GM23338 (cell line): Measurements from ENCODE around the gene MOB2. TPM values are rescaled to one million over a fixed set of nuclear protein-coding genes. Genes with fewer than 3 reads are reported as not detected.
"Not testable (repeated sequence)": the region's sequence is repeated elsewhere in the genome, so short reads cannot be mapped to it uniquely, and the experiment has no call there.

Source experiments
- ATAC-seq: fragments of 200-7000 bp; cut with Tn5 transposase; 3 replicates; pipeline ENCODE4 v1.9.1; 2020
- DNase-seq: peaks from one replicate; pipeline ENCODE4 v3.0.0-alpha.2; 2015; ENCODE audit warnings: low spot score
- H2AFZ ChIP-seq: fragments of 200-600 bp; sonication (generic); 2 replicates; pipeline ENCODE4 v1.8.0; 2016; ENCODE audit warnings: antibody characterized with exemption, mild to moderate bottlenecking, moderate library complexity
- H3F3A ChIP-seq: fragments of 200-600 bp; sonication (generic); replicated peaks from 2 replicates; pipeline ENCODE4 v1.8.0; 2017; ENCODE audit warnings: antibody characterized with exemption, mixed run types, low read depth
- H3K27ac ChIP-seq: fragments of 200-600 bp; sonication (generic); 2 replicates; pipeline ENCODE4 v1.6.1; 2016; ENCODE audit warnings: low read depth
- H3K27me3 ChIP-seq: fragments of 200-600 bp; sonication (generic); 2 replicates; pipeline ENCODE4 v1.8.0; 2016; ENCODE audit warnings: mild to moderate bottlenecking, mixed run types, moderate library complexity; ENCODE audit not compliant: insufficient read depth
- H3K36me3 ChIP-seq: fragments of 200-600 bp; sonication (generic); 2 replicates; pipeline ENCODE4 v1.8.0; 2016; ENCODE audit warnings: mild to moderate bottlenecking; ENCODE audit not compliant: insufficient read depth
- H3K4me1 ChIP-seq: fragments of 200-600 bp; sonication (generic); 2 replicates; pipeline ENCODE4 v1.8.0; 2016; ENCODE audit warnings: mild to moderate bottlenecking, moderate library complexity; ENCODE audit not compliant: insufficient read depth
- H3K4me2 ChIP-seq: fragments of 200-600 bp; sonication (generic); 2 replicates; pipeline ENCODE4 v1.7.1; 2017; ENCODE audit warnings: mixed run types
- H3K4me3 ChIP-seq: fragments of 200-600 bp; sonication (generic); 2 replicates; pipeline ENCODE4 v1.6.1; 2016; ENCODE audit warnings: mixed run types
- H3K79me2 ChIP-seq: fragments of 200-600 bp; sonication (generic); replicated peaks from 2 replicates; pipeline ENCODE4 v1.8.0; 2017; ENCODE audit warnings: mild to moderate bottlenecking; ENCODE audit not compliant: insufficient read depth
- H3K9me2 ChIP-seq: fragments of 200-600 bp; sonication (generic); 2 replicates; pipeline ENCODE4 v1.8.0; 2017; ENCODE audit not compliant: insufficient read depth
- H4K20me1 ChIP-seq: fragments of 200-600 bp; sonication (generic); replicated peaks from 2 replicates; pipeline ENCODE4 v1.8.0; 2017; ENCODE audit warnings: mild to moderate bottlenecking; ENCODE audit not compliant: insufficient read depth
- H3K27ac Mint-ChIP-seq: 2 replicates; pipeline ENCODE4 v1.8.0; 2020; ENCODE audit warnings: inconsistent platforms, mild to moderate bottlenecking, moderate library complexity, mixed read lengths
- H3K27me3 Mint-ChIP-seq: 3 replicates; pipeline ENCODE4 v1.8.0; 2022; ENCODE audit warnings: low read depth, mild to moderate bottlenecking, moderate library complexity, mixed read lengths, inconsistent platforms; ENCODE audit not compliant: insufficient read depth, poor library complexity
- H3K36me3 Mint-ChIP-seq: 3 replicates; pipeline ENCODE4 v1.8.0; 2021; ENCODE audit warnings: low read depth, mild to moderate bottlenecking, inconsistent platforms, moderate library complexity, mixed read lengths
- H3K4me1 Mint-ChIP-seq: 3 replicates; pipeline ENCODE4 v1.8.0; 2020; ENCODE audit warnings: mild to moderate bottlenecking, inconsistent platforms, mixed read lengths
- H3K4me3 Mint-ChIP-seq: 3 replicates; pipeline ENCODE4 v1.8.0; 2021; ENCODE audit warnings: moderate library complexity, mild to moderate bottlenecking, inconsistent platforms, mixed read lengths
- H3K9me3 Mint-ChIP-seq: 3 replicates; pipeline ENCODE4 v1.8.0; 2020; ENCODE audit warnings: moderate library complexity, mild to moderate bottlenecking, inconsistent platforms, mixed read lengths
- EZH2 ChIP-seq: fragments of 200-600 bp; sonication (generic); IDR thresholded peaks from one replicate; pipeline ENCODE4 v1.8.0; 2017; ENCODE audit warnings: antibody characterized with exemption, mild to moderate bottlenecking, low read depth; ENCODE audit not compliant: unreplicated experiment
- NANOG ChIP-seq: IDR thresholded peaks from 2 replicates; pipeline ENCODE4 v1.6.1; 2016; ENCODE audit warnings: antibody characterized with exemption, borderline replicate concordance
- POLR2AphosphoS5 ChIP-seq: IDR thresholded peaks from 2 replicates; pipeline ENCODE4 v1.6.1; 2016; ENCODE audit warnings: antibody characterized with exemption, low read depth
- STAT1 ChIP-seq: IDR thresholded peaks from one replicate; pipeline ENCODE4 v1.6.1; 2016; ENCODE audit warnings: antibody characterized with exemption; ENCODE audit not compliant: unreplicated experiment
- polyA plus RNA-seq: library from polyadenylated mRNA; unstranded; fragments of >200 nt; fragmentation: Nextera tagmentation; extraction: Ambion mirVana; gene quantifications from 2 replicates; pipeline ENCODE4 v1.2.1, GENCODE V29; 2016
- total RNA-seq: library from RNA; depleted of rRNA; stranded (reverse); fragments of >200 nt; shearing (Covaris generic); gene quantifications from 2 replicates; pipeline ENCODE4 v1.2.3, GENCODE V29; 2014
- TF ChIP-seq, protein P1 (sequence below): fragments of 250-450 bp; sonication (Bioruptor Pico); IDR thresholded peaks from 2 replicates; pipeline ENCODE4 v1.5.0; 2020; ENCODE audit warnings: mild to moderate bottlenecking, moderate library complexity
- TF ChIP-seq, protein P2 (sequence below), 2 experiments: fragments of 200-600 bp in 1 of 2; sonication (generic) in 1 of 2; conservative IDR thresholded peaks; 2 replicates each; pipeline versions ENCODE4 v1.5.1 to v1.6.1; 2016 to 2017; ENCODE audit warnings: antibody characterized with exemption in 2 of 2, low read depth in 2 of 2, mild to moderate bottlenecking in 2 of 2, moderate library complexity in 1 of 2

MOB2 gene
- total and polyA plus RNA-seq, 2 experiments from 2014 or later: 10.1 to 19.7 TPM

GRCh38 chr11:1425006-1425405, 61.6 kb downstream of the MOB2 start (continued):
- TF ChIP-seq, protein P1, sequence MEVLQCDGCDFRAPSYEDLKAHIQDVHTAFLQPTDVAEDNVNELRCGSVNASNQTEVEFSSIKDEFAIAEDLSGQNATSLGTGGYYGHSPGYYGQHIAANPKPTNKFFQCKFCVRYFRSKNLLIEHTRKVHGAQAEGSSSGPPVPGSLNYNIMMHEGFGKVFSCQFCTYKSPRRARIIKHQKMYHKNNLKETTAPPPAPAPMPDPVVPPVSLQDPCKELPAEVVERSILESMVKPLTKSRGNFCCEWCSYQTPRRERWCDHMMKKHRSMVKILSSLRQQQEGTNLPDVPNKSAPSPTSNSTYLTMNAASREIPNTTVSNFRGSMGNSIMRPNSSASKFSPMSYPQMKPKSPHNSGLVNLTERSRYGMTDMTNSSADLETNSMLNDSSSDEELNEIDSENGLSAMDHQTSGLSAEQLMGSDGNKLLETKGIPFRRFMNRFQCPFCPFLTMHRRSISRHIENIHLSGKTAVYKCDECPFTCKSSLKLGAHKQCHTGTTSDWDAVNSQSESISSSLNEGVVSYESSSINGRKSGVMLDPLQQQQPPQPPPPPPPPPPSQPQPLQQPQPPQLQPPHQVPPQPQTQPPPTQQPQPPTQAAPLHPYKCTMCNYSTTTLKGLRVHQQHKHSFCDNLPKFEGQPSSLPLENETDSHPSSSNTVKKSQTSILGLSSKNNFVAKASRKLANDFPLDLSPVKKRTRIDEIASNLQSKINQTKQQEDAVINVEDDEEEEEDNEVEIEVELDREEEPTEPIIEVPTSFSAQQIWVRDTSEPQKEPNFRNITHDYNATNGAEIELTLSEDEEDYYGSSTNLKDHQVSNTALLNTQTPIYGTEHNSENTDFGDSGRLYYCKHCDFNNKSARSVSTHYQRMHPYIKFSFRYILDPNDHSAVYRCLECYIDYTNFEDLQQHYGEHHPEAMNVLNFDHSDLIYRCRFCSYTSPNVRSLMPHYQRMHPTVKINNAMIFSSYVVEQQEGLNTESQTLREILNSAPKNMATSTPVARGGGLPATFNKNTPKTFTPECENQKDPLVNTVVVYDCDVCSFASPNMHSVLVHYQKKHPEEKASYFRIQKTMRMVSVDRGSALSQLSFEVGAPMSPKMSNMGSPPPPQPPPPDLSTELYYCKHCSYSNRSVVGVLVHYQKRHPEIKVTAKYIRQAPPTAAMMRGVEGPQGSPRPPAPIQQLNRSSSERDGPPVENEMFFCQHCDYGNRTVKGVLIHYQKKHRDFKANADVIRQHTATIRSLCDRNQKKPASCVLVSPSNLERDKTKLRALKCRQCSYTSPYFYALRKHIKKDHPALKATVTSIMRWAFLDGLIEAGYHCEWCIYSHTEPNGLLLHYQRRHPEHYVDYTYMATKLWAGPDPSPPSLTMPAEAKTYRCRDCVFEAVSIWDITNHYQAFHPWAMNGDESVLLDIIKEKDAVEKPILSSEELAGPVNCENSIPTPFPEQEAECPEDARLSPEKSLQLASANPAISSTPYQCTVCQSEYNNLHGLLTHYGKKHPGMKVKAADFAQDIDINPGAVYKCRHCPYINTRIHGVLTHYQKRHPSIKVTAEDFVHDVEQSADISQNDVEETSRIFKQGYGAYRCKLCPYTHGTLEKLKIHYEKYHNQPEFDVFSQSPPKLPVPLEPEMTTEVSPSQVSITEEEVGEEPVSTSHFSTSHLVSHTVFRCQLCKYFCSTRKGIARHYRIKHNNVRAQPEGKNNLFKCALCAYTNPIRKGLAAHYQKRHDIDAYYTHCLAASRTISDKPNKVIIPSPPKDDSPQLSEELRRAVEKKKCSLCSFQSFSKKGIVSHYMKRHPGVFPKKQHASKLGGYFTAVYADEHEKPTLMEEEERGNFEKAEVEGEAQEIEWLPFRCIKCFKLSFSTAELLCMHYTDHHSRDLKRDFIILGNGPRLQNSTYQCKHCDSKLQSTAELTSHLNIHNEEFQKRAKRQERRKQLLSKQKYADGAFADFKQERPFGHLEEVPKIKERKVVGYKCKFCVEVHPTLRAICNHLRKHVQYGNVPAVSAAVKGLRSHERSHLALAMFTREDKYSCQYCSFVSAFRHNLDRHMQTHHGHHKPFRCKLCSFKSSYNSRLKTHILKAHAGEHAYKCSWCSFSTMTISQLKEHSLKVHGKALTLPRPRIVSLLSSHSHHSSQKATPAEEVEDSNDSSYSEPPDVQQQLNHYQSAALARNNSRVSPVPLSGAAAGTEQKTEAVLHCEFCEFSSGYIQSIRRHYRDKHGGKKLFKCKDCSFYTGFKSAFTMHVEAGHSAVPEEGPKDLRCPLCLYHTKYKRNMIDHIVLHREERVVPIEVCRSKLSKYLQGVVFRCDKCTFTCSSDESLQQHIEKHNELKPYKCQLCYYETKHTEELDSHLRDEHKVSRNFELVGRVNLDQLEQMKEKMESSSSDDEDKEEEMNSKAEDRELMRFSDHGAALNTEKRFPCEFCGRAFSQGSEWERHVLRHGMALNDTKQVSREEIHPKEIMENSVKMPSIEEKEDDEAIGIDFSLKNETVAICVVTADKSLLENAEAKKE (CRISPR knock-in tag): no peak
- TF ChIP-seq, protein P2, sequence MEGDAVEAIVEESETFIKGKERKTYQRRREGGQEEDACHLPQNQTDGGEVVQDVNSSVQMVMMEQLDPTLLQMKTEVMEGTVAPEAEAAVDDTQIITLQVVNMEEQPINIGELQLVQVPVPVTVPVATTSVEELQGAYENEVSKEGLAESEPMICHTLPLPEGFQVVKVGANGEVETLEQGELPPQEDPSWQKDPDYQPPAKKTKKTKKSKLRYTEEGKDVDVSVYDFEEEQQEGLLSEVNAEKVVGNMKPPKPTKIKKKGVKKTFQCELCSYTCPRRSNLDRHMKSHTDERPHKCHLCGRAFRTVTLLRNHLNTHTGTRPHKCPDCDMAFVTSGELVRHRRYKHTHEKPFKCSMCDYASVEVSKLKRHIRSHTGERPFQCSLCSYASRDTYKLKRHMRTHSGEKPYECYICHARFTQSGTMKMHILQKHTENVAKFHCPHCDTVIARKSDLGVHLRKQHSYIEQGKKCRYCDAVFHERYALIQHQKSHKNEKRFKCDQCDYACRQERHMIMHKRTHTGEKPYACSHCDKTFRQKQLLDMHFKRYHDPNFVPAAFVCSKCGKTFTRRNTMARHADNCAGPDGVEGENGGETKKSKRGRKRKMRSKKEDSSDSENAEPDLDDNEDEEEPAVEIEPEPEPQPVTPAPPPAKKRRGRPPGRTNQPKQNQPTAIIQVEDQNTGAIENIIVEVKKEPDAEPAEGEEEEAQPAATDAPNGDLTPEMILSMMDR (conservative IDR thresholded peaks at IDR 0.05; ENCODE audit: low read depth in 2 of 2): no peak
- TF ChIP-seq STAT1: no peak
- TF ChIP-seq NANOG: no peak
- no peak for TF ChIP-seq EZH2
- no peak for TF ChIP-seq POLR2AphosphoS5

GRCh38 chr11:1423406-1423805, 63.2 kb downstream of the MOB2 start:
- not testable (repeated sequence) for H3K9me2 ChIP-seq, H3K27ac ChIP-seq, H3K27ac Mint-ChIP-seq, H3K4me3 ChIP-seq, ATAC-seq, H3F3A ChIP-seq, H3K36me3 ChIP-seq, H3K4me1 Mint-ChIP-seq, H2AFZ ChIP-seq, H3K4me3 Mint-ChIP-seq, H3K4me2 ChIP-seq, DNase-seq, H4K20me1 ChIP-seq, H3K27me3 ChIP-seq, H3K4me1 ChIP-seq
- Mint-ChIP-seq H3K9me3 (peaks cover 16% of the 10 kb centered on the region), H3K36me3 (peaks cover 14% of the 10 kb centered on the region), H3K27me3 (peaks cover 16% of the 10 kb centered on the region)
- peaks cover 28% of the 10 kb centered on the region for H3K79me2 ChIP-seq
